A673 (cell line): ENCODE measurements around the gene S100A9. TPM values are rescaled to one million over a fixed set of nuclear protein-coding genes. Genes with fewer than 3 reads are reported as not detected.

Source experiments
- BruUV-seq: library from RNA; stranded (reverse); fragments of 400-500 nt; replicated peaks from 2 replicates; lab custom pipeline; 2021; lab: Mats Ljungman, UMichigan
- CTCF ChIA-PET: fragments of 300-600 bp; sonication (Branson Sonifier 250); formaldehyde crosslinking; loops from one replicate; lab custom pipeline; 2022; ENCODE audit warnings: antibody characterized with exemption; lab: Charles Lee
- POLR2A ChIA-PET: fragments of 300-600 bp; sonication (Branson Sonifier 250); formaldehyde crosslinking; loops from one replicate; lab custom pipeline; 2022; ENCODE audit warnings: antibody characterized with exemption; ENCODE audit not compliant: low non-redundant PET; lab: Charles Lee
- DNase-seq: peaks from one replicate; pipeline ENCODE4 v3.0.0-alpha.2; 2015; ENCODE audit warnings: low spot score
- H3K27ac ChIP-seq: fragments of 200-600 bp; sonication (generic); 2 replicates; pipeline ENCODE4 v1.5.1; 2016; ENCODE audit warnings: mixed run types, low read depth, mild to moderate bottlenecking, mixed read lengths, antibody characterized with exemption, low read length; ENCODE audit not compliant: poor library complexity, severe bottlenecking
- H3K27me3 ChIP-seq: fragments of 200-600 bp; sonication (generic); replicated peaks from 2 replicates; pipeline ENCODE4 v1.6.1; 2017; ENCODE audit warnings: mixed run types, low read depth, mild to moderate bottlenecking, mixed read lengths, antibody characterized with exemption, low read length; ENCODE audit not compliant: insufficient read depth, poor library complexity
- H3K36me3 ChIP-seq: fragments of 200-600 bp; sonication (generic); 2 replicates; pipeline ENCODE4 v1.6.1; 2016; ENCODE audit warnings: mixed run types, mild to moderate bottlenecking, mixed read lengths, antibody characterized with exemption, low read length; ENCODE audit not compliant: insufficient read depth, poor library complexity, severe bottlenecking
- H3K4me1 ChIP-seq: fragments of 200-600 bp; sonication (generic); 2 replicates; pipeline ENCODE4 v1.6.1; 2017; ENCODE audit warnings: mixed run types, mild to moderate bottlenecking, mixed read lengths, antibody characterized with exemption, low read length; ENCODE audit not compliant: insufficient read depth, poor library complexity, severe bottlenecking
- H3K4me3 ChIP-seq: fragments of 200-600 bp; sonication (generic); 2 replicates; pipeline ENCODE4 v1.5.1; 2016; ENCODE audit warnings: low read depth, mixed run types, mild to moderate bottlenecking, mixed read lengths, low read length; ENCODE audit not compliant: poor library complexity, severe bottlenecking
- H3K9me3 ChIP-seq: fragments of 200-600 bp; sonication (generic); 2 replicates; pipeline ENCODE4 v1.6.1; 2016; ENCODE audit warnings: mixed run types, low read depth, mild to moderate bottlenecking, mixed read lengths, antibody characterized with exemption, low read length; ENCODE audit not compliant: poor library complexity, severe bottlenecking
- EZH2 ChIP-seq: fragments of 200-600 bp; sonication (generic); IDR thresholded peaks from 2 replicates; pipeline ENCODE4 v1.6.1; 2017; ENCODE audit warnings: borderline replicate concordance, low read depth, mild to moderate bottlenecking, mixed read lengths, antibody characterized with exemption, low read length; ENCODE audit not compliant: poor library complexity, severe bottlenecking
- intact Hi-C: fragments of 100-400 bp; cut with micrococcal nuclease; formaldehyde crosslinking; loops from one replicate; pipeline ENCODE4 v1.10.0; 2022; ENCODE audit not compliant: unreplicated experiment
- total RNA-seq: library from RNA; stranded (reverse); gene quantifications from 2 replicates; pipeline ENCODE4 v1.2.3, GENCODE V29; 2021
- TF ChIP-seq, protein P1 (sequence below): fragments of 300-800, 200-600 bp; sonication (generic); conservative IDR thresholded peaks from 2 replicates; pipeline ENCODE4 v1.5.1; 2017; ENCODE audit warnings: low read depth, mild to moderate bottlenecking, antibody characterized with exemption, low read length, moderate library complexity, mixed read lengths

The S100A9 gene
- total RNA-seq, 1 experiment from 2014 or later = not detected

DNA sequence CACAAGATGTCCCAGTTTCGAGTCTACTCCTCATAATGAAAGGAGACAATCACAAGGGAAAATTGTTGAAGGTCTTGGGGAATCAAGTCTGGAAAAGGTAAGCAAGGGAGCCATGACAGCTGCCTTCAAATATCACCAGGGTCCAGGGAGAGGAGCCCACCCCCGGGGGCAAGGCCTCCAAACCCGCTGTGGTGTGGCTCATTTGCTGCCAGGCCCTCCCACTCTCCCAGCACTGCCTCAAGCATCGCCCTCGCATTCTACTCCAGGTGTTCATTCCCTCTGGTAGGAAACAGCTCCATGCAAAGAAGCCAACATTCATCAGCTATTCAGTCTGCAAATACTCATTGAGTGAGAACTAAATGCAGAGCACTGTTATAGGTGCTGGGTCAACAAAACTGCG is 8.6 kb downstream of the S100A9 start:
- no TSS peak for BruUV-seq
- CTCF ChIA-PET = no interaction called here

DNA sequence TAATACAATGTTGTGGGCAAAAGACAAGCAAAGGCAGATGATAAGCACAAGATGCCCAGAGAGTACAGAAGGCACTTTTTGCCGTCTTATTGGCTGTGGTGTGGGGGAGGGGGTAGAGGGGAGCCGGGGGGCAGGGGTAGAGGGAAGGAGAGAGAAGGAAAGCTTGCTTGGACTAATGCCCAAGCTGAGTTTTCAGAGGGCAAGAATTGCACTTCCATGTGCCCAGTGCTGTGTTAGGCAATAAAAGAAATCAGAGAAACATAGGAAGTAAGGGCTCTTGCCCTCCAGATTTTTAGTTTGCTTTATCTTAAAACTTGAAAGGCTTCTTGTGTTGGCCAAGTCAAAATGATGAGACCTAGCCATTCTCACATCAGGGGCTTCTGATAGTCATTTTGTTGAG is 9.4 kb downstream of the S100A9 start:
- CTCF ChIA-PET = interaction anchor here (1.1 kb wide), 1 partner anchor 12 kb away, joined by 3 read pairs; no protein-coding TSS in a partner anchor
- POLR2A ChIA-PET = no interaction called here
- Histone ChIP-seq H3K36me3 (no peaks in the 10 kb centered on the region), H3K9me3 (no peaks in the 10 kb centered on the region), H3K27ac (no peak overlapping the region), H3K4me3 (no peak overlapping the region), H3K4me1 (no peaks in the 10 kb centered on the region), H3K27me3 (peaks cover 49% of the 10 kb centered on the region)
- BruUV-seq = no TSS peak
- DNase-seq = no peak
- intact Hi-C loops = no loop called here
- no peak for TF ChIP-seq EZH2
- TF ChIP-seq, protein P1, sequence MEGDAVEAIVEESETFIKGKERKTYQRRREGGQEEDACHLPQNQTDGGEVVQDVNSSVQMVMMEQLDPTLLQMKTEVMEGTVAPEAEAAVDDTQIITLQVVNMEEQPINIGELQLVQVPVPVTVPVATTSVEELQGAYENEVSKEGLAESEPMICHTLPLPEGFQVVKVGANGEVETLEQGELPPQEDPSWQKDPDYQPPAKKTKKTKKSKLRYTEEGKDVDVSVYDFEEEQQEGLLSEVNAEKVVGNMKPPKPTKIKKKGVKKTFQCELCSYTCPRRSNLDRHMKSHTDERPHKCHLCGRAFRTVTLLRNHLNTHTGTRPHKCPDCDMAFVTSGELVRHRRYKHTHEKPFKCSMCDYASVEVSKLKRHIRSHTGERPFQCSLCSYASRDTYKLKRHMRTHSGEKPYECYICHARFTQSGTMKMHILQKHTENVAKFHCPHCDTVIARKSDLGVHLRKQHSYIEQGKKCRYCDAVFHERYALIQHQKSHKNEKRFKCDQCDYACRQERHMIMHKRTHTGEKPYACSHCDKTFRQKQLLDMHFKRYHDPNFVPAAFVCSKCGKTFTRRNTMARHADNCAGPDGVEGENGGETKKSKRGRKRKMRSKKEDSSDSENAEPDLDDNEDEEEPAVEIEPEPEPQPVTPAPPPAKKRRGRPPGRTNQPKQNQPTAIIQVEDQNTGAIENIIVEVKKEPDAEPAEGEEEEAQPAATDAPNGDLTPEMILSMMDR = no peak

More for the DNA sequence above, 8.6 kb downstream of the S100A9 start:
- no peaks in the 10 kb centered on the region for H3K36me3 ChIP-seq
- H3K4me1 ChIP-seq = no peaks in the 10 kb centered on the region
- intact Hi-C loops = no loop called here
- H3K9me3 ChIP-seq = no peaks in the 10 kb centered on the region
- peaks cover 48% of the 10 kb centered on the region for H3K27me3 ChIP-seq
- POLR2A ChIA-PET = no interaction called here
- no peak for DNase-seq
- H3K27ac ChIP-seq = no peak overlapping the region
- no peak overlapping the region for H3K4me3 ChIP-seq
- no peak for TF ChIP-seq EZH2
- TF ChIP-seq, protein P1 = no peak

DNA sequence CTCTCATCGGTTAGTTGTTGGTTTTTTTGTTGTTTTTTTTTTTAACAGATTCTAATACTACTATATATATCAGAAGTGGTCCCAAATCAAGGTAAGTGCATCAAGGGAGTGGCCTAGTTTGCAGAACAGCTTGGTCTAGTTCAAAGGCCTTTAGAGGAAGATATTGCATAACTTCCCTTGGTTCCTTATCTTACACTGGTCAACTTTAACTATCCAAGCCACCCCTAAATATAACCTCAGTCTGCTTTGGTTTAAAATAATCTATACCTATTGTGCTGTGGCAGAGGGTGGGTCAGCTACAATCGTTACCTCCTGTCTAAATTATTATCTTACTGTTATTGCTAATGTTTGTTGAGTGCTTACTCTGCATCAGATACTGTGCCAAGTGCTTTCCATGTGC is 10.8 kb downstream of the S100A9 start:
- Histone ChIP-seq H3K27me3 (peaks cover 50% of the 10 kb centered on the region), H3K9me3 (no peaks in the 10 kb centered on the region), H3K27ac (no peak overlapping the region), H3K4me1 (no peaks in the 10 kb centered on the region), H3K36me3 (no peaks in the 10 kb centered on the region), H3K4me3 (no peak overlapping the region)
- intact Hi-C loops = no loop called here
- TF ChIP-seq EZH2 = no peak
- TF ChIP-seq, protein P1 = no peak
- CTCF ChIA-PET = no interaction called here
- POLR2A ChIA-PET = no interaction called here
- BruUV-seq = no TSS peak
- DNase-seq = no peak
